K562 (cell line): ENCODE measurements around the gene IRF2BP1. TPM values are rescaled to one million over a fixed set of nuclear protein-coding genes. Genes with fewer than 3 reads are reported as not detected.

Experiments used
- ATAC-seq: fragments of 200-7000 bp; cut with Tn5 transposase; 3 replicates; pipeline ENCODE4 v1.9.1; 2020; ENCODE audit warnings: moderate library complexity
- BruUV-seq: library from RNA; stranded (reverse); fragments of 400-500 nt; replicated peaks from 2 replicates; lab custom pipeline; 2021; lab: Mats Ljungman, UMichigan
- CTCF ChIA-PET: fragments of 300-600 bp; formaldehyde crosslinking; extraction: SDS; loops from one replicate; lab custom pipeline; 2021; ENCODE audit warnings: low intra/inter-chr PET ratio; lab: Yijun Ruan, JAX
- POLR2A ChIA-PET: fragments of 300-600, 350-650 bp; sonication (Branson Sonifier 250); formaldehyde crosslinking; extraction: SDS; loops from one replicate; lab custom pipeline; 2021; ENCODE audit warnings: antibody characterized with exemption, inconsistent platforms; lab: Yijun Ruan, JAX
- DNase-seq, 4 experiments: peaks; one replicate each; pipeline versions ENCODE4 v3.0.0 to v3.0.0-alpha.2; 2011 to 2018; ENCODE audit warnings: low spot score in 3 of 4, mixed read lengths in 3 of 4; ENCODE audit errors: extremely low read depth in 1 of 4
- FAIRE-seq: peaks from 2 replicates; lab custom pipeline; 2011; peaks lifted over from hg19 to GRCh38; lab: Jason Lieb, UNC
- H2AFZ ChIP-seq: 2 replicates; pipeline ENCODE4 v1.6.0; 2011; ENCODE audit warnings: low read depth, low read length, control low read depth, inconsistent platforms
- H3K27ac ChIP-seq: fragments of 200-600 bp; 3 replicates; pipeline ENCODE4 v1.8.0; 2011; ENCODE audit warnings: low read depth, mild to moderate bottlenecking, control low read depth, inconsistent platforms, low read length, moderate library complexity, mixed read lengths; ENCODE audit errors: extremely low read depth
- H3K27me3 ChIP-seq, 2 experiments: fragments of 300-600 bp in 1 of 2; 2 replicates in 1 of 2; 3 replicates in 1 of 2; pipeline versions ENCODE4 v1.6.0 to v1.8.0; 2011; ENCODE audit warnings: inconsistent platforms in 2 of 2, low read length in 2 of 2, mild to moderate bottlenecking in 1 of 2, mixed read lengths in 1 of 2, moderate library complexity in 1 of 2; ENCODE audit not compliant: control insufficient read depth in 2 of 2, insufficient read depth in 2 of 2
- H3K36me3 ChIP-seq: fragments of 300-600 bp; 3 replicates; pipeline ENCODE4 v1.8.0; 2011; ENCODE audit warnings: mild to moderate bottlenecking, low read length, inconsistent platforms; ENCODE audit not compliant: control insufficient read depth, insufficient read depth
- H3K4me1 ChIP-seq, 2 experiments: fragments of 200-600 bp in 1 of 2; replicated peaks in 1 of 2; 2 replicates in 1 of 2; 3 replicates in 1 of 2; pipeline versions ENCODE4 v1.5.1 to v1.8.0; 2011; ENCODE audit warnings: inconsistent platforms in 2 of 2, low read length in 2 of 2, mild to moderate bottlenecking in 1 of 2, mixed read lengths in 1 of 2, moderate library complexity in 1 of 2; ENCODE audit not compliant: control insufficient read depth in 2 of 2, insufficient read depth in 2 of 2
- H3K4me2 ChIP-seq: 2 replicates; pipeline ENCODE4 v1.6.1; 2011; ENCODE audit warnings: low read length, control low read depth, inconsistent platforms, mixed read lengths; ENCODE audit not compliant: insufficient read depth
- H3K4me3 ChIP-seq: fragments of 200-600 bp; sonication (generic), shearing (Covaris generic); 2 replicates; pipeline ENCODE4 v1.5.1; 2016; ENCODE audit warnings: control low read depth, inconsistent platforms
- H3K79me2 ChIP-seq: fragments of 200-600 bp; 3 replicates; pipeline ENCODE4 v1.8.0; 2011; ENCODE audit warnings: low read length, inconsistent platforms; ENCODE audit not compliant: control insufficient read depth, insufficient read depth
- H3K9ac ChIP-seq, 2 experiments: 2 replicates each; pipeline versions ENCODE4 v1.6.0 to v1.6.1; 2011; ENCODE audit warnings: low read depth in 2 of 2, low read length in 2 of 2, control low read depth in 1 of 2, inconsistent platforms in 1 of 2, mild to moderate bottlenecking in 1 of 2, mixed read lengths in 1 of 2; ENCODE audit not compliant: insufficient read depth in 1 of 2
- H3K9me1 ChIP-seq: one replicate; pipeline ENCODE4 v1.6.0; 2011; ENCODE audit warnings: inconsistent platforms, mild to moderate bottlenecking, low read length, moderate library complexity; ENCODE audit not compliant: control insufficient read depth, insufficient read depth
- H3K9me3 ChIP-seq: replicated peaks from 2 replicates; pipeline ENCODE4 v1.5.1; 2011; ENCODE audit warnings: low read depth, low read length, inconsistent platforms; ENCODE audit not compliant: control insufficient read depth, insufficient read depth
- H4K20me1 ChIP-seq: replicated peaks from 2 replicates; pipeline ENCODE4 v1.6.1; 2011; ENCODE audit warnings: low read length, inconsistent platforms, mixed read lengths; ENCODE audit not compliant: control insufficient read depth, insufficient read depth
- KAT7 ChIP-seq: sonication (generic); formaldehyde crosslinking; IDR thresholded peaks from 2 replicates; pipeline ENCODE4 v1.8.0; 2022; ENCODE audit warnings: missing genetic modification reagents, mild to moderate bottlenecking, borderline replicate concordance
- RNF219 ChIP-seq: fragments of 250-450 bp; sonication (Bioruptor Pico); IDR thresholded peaks from 2 replicates; pipeline ENCODE4 v1.5.0; 2022; ENCODE audit warnings: mild to moderate bottlenecking
- WGBS: fragments of 100-300 bp; shearing (Covaris generic); methylation state at CpG from one replicate; pipeline ENCODE4 v1.1.6; 2016; ENCODE audit warnings: low coverage, mixed read lengths; ENCODE audit not compliant: insufficient coverage; ENCODE audit errors: missing lambda C conversion rate; 5-methylcytosine and 5-hydroxymethylcytosine counted together
- in situ Hi-C: fragments of 300-500 bp; cut with MboI; formaldehyde crosslinking; loops from 4 replicates; pipeline ENCODE4 v1.15.0; 2018; ENCODE audit warnings: inconsistent platforms, mixed read lengths
- intact Hi-C: fragments of 100-400 bp; cut with micrococcal nuclease; formaldehyde crosslinking; loops from 2 replicates; pipeline ENCODE4 v1.14.2; 2022
- polyA plus RNA-seq, 8 experiments: library from polyadenylated mRNA; depleted of rRNA in 4 of 8; stranded (reverse) in 5 of 8; unstranded in 3 of 8; fragments of >200 nt; fragmentation: Nextera tagmentation in 2 of 8; fragmentation: Illumina TruSeq in 1 of 8; extraction: Ambion mirVana in 2 of 8; extraction: Trizol in 1 of 8; gene quantifications; 2 replicates each; pipeline versions ENCODE4 v1.2.1 to v1.2.3, GENCODE V29; 2011 to 2014; ENCODE audit warnings: inconsistent platforms in 1 of 8, missing spikeins in 1 of 8
- total RNA-seq, 7 experiments: library from RNA; depleted of rRNA in 6 of 7; stranded (reverse); fragments of >200 nt in 6 of 7; fragmentation: Illumina TruSeq in 2 of 7; extraction: Trizol in 2 of 7; gene quantifications; 2 replicates each; pipeline versions ENCODE4 v1.2.1 to v1.2.3, GENCODE V29; 2011 to 2021; ENCODE audit warnings: low replicate concordance in 1 of 7

Gene IRF2BP1
- total and polyA plus RNA-seq, 9 of the 15 experiments (the other 6 are each of a cell fraction or from before 2014, with no cell fraction given): 0.61 to 35.9 (median 3.5) TPM

- ATAC-seq (no peak), FAIRE-seq (no peak), DNase-seq (no peak)
- H3K4me1 ChIP-seq: peaks cover 61 to 78% of the 10 kb centered on the region in 2 experiments
- in situ Hi-C loops: no loop called here
- H3K9ac ChIP-seq: peak overlapping the region in 1 of 2 experiments; percentile 59; a peak in 2 of 4 replicates
- CTCF ChIA-PET: no interaction called here
- no peak overlapping the region for H3K4me2 ChIP-seq
- no peak overlapping the region for H3K27ac ChIP-seq
- no peaks in the 10 kb centered on the region for H3K27me3 ChIP-seq
- no peak overlapping the region for H2AFZ ChIP-seq
- WGBS: 90% methylated on average over 5 of the region's 8 CpGs
- BruUV-seq: no TSS peak
- POLR2A ChIA-PET: interaction anchor here (2.1 kb wide), 1 partner anchor 15 kb away, joined by 6 read pairs; the partner anchor contains the start of genes FOXA3 and SYMPK
- H3K36me3 ChIP-seq: peaks cover 5% of the 10 kb centered on the region; the same call in 1 of the 3 replicates
- H3K9me1 ChIP-seq: no peaks in the 10 kb centered on the region
- no peak overlapping the region for H3K4me3 ChIP-seq
- TF ChIP-seq KAT7 (CRISPR knock-in tag) (no peak), RNF219 (no peak)
- H3K79me2 ChIP-seq: peaks cover 11% of the 10 kb centered on the region
- no peaks in the 10 kb centered on the region for H4K20me1 ChIP-seq
- no peaks in the 10 kb centered on the region for H3K9me3 ChIP-seq
- intact Hi-C loops: no loop called here
Measured at GRCh38 chr19:45879055-45879454, 6.9 kb downstream of the IRF2BP1 start.
